NCI-H82 treated with DMSO at 0.1 percent for 48 hours (cell line): ENCODE data around the gene SNAP47.

Experiments
- DNase-seq: peaks from one replicate; lab custom pipeline; 2025; ENCODE audit not compliant: unreplicated experiment; lab: John Stamatoyannopoulos, UW

Gene SNAP47

GRCh38 chr1:227795732-227796131 lies 60.5 kb downstream of the SNAP47 start:
- no peak for DNase-seq

- no peak for DNase-seq
Observed at GRCh38 chr1:227796359-227796915, 61.2 kb downstream of the SNAP47 start.

GRCh38 chr1:227797144-227797543 lies 61.9 kb downstream of the SNAP47 start:
- no peak for DNase-seq

GRCh38 chr1:227797625-227798024 lies 62.4 kb downstream of the SNAP47 start:
- no peak for DNase-seq

- no peak for DNase-seq
Observed at GRCh38 chr1:227798078-227798802, 63.0 kb downstream of the SNAP47 start.

- no peak for DNase-seq
Observed at GRCh38 chr1:227799756-227800155, 64.5 kb downstream of the SNAP47 start.

GRCh38 chr1:227803933-227804332 lies 68.7 kb downstream of the SNAP47 start:
- no peak for DNase-seq

- no peak for DNase-seq
Observed at GRCh38 chr1:227805606-227806197, 70.5 kb downstream of the SNAP47 start.

- no peak for DNase-seq
Observed at GRCh38 chr1:227808566-227808965, 73.3 kb downstream of the SNAP47 start.

- DNase-seq: no peak
Observed at GRCh38 chr1:227809026-227809425, 73.8 kb downstream of the SNAP47 start.

- DNase-seq: no peak
Observed at GRCh38 chr1:227813962-227814361, 78.7 kb downstream of the SNAP47 start.

- no peak for DNase-seq
Observed at GRCh38 chr1:227815468-227816409, 80.5 kb downstream of the SNAP47 start, which contains the start of gene PRSS38. PRSS38 (plus strand) TSS chr1:227815675; CDS start chr1:227815717, 42 bp downstream.

- no peak for DNase-seq
Observed at GRCh38 chr1:227816750-227817446, 81.7 kb downstream of the SNAP47 start.

- DNase-seq: no peak
Observed at GRCh38 chr1:227823537-227823936, 88.3 kb downstream of the SNAP47 start.

GRCh38 chr1:227824204-227824603 lies 89.0 kb downstream of the SNAP47 start:
- DNase-seq: no peak

GRCh38 chr1:227828786-227829185 lies 93.6 kb downstream of the SNAP47 start:
- DNase-seq: no peak
